HG02973 (cell line): Measurements from ENCODE around the gene AUTS2.

Source experiments
- ATAC-seq: cut with Tn5 transposase; IDR thresholded peaks from one replicate; pipeline ENCODE4 v1.9.1; 2021; ENCODE audit warnings: moderate library complexity; ENCODE audit not compliant: unreplicated experiment

Gene AUTS2

GRCh38 chr7:70432567-70433001, 834.3 kb downstream of the AUTS2 start:
- no peak for ATAC-seq

- ATAC-seq = no peak
These were observed 836.1 kb downstream of the AUTS2 start for GRCh38 chr7:70434376-70434775.

GRCh38 chr7:70434821-70435220, 836.5 kb downstream of the AUTS2 start:
- no peak for ATAC-seq

- no peak for ATAC-seq
These were observed 837.4 kb downstream of the AUTS2 start for GRCh38 chr7:70435634-70436033.

DNA sequence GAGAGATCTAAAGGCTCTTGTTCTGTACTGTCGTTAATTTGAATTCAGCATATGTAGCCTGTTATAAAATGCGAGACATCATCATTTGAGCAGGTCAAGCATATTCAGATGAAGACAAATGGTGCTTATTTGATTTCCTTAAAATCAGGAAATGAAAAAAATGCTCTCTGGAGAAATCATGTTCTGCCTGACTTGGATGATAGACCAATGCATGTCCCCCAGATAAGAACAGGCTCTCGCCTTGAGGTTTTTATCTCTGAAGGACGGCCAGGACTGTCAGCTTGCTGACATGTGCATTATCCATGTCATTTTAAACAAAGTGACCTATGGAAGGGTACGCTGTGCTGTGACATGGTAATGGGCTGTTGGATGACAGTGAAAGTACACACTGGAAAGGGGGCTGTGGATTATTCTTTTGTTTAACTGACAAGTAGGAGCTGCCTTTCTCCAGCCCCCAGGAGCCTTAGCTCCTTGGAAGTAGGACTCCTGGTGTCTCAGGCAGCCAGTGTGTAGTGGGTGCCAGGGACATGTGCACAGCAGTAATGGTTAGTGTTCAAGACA, 838.6 kb downstream of the AUTS2 start:
- no peak for ATAC-seq

DNA sequence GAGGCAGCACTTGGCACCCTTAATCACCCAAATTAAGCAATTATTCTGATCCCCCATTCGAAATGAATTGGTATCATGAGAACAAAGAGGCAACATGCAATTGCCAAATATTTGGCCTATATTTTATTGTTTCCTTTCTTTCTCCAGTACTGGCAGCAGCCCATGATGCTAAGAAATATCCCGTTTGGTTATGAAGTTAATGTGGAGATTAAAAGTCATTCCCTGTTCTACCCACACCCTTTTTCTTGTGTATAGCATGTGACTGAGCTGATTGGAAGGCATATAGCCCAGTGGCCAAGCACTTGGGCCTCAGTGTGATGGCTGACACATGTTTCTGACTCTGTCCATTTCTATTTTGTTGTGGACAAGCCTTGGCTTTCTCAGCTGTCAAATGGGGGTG, 841.4 kb downstream of the AUTS2 start:
- no peak for ATAC-seq

GRCh38 chr7:70446448-70447143, 848.3 kb downstream of the AUTS2 start:
- no peak for ATAC-seq

DNA sequence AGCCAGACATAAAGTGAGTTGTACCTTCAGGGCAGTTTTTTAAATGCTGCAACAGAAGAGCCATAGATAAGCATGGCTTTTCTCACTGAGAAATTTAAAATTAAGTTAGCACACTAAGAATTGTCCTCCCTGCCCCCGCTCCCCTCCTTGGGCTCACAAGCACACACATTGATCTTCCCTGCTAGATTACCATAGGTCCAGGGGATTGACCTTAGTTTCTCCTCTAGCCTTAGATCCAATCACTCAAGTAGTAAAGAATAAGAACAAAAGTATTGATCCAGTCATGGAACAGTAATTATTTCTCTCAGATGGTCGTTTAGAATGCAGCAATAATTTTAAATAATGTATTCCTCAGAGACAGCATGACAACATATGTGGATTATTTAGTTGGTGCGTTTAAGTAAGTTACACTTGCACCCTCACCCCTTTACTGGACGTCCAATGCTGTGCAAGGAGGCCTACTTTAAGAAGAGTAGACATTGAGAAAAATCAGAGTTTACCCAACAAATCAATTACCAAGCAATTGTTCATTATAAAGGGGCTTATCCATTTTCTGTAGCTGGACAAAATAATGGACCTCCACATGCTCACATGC, 850.1 kb downstream of the AUTS2 start:
- ATAC-seq = no peak

DNA sequence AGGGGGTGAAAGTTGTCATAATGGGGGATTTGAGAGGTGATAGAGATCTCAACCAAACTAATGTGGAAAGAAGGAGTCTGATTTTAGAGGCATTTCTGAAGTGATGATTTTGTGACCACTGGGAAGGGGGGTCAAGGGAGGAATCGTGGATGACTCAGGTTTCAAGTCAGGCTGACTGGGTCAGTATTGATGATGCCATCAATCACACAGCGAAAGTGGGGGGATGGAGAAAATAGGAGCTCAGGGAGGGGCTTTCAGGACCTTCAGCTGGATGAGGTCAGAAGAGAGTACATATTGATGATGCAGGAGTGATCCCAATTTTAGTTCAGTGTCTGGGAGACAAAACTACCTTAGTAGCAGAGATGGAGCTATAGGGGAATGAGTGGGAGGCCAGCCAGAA, 852.5 kb downstream of the AUTS2 start:
- ATAC-seq = no peak

GRCh38 chr7:70455925-70456324, 857.6 kb downstream of the AUTS2 start:
- ATAC-seq = no peak

GRCh38 chr7:70456719-70457118, 858.4 kb downstream of the AUTS2 start:
- ATAC-seq = no peak

DNA sequence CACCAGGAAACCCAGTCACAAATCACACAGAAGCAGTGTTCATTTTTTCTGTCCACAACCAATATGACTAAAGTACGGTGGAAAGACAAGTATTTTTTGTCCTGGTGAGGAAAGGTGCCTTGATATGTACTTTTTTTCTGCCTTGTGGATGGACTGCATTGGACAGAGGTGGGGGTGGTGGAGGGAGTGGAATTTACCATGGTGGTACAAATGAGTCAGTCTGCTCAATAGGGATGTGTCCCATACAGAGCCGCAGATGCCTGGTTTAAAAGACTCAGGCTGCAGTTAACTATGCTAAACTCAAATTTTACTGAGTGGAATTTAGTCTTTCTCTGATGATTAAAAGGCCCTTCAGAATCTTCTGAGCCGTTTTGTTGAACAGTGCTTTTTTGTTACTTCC, 859.2 kb downstream of the AUTS2 start:
- ATAC-seq = no peak

DNA sequence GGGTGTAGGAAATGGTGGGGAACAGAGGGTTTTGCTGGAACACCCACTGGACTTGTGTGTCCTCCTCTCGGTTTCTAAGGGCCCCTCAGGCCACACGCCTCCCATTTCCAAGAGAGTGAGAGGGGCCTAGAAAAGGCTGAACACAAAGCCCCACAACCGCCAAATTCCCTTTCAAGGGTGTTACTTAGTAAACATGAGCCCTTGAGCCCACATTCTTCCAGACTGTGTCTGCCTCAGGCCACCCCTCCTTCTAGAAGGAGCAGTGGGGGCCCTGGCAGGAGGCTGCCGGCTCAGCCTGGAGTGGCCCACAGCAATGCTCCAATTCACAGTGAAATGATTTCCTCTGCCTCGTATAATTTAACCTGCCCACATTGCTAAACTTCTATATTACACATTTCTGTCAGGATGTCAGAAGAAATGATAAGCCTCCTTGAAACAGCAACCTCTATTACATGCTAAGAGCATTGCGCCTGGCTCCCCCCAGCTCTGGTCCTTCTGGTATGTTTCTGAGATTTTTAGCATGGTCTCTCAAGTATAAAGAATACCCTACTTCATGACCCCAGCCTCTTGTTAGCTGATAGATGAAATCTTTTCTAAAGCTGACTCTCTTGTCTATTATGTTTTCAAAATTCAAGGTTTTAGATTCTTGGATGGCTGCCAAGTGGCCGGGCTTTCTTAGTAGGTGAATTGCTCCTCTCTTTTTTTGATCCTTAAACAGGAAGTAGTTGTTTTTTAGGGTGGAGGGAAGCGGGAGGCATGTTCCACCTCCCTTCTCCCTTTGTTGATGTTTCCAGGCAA, 859.8 kb downstream of the AUTS2 start:
- no peak for ATAC-seq

GRCh38 chr7:70458745-70459144, 860.5 kb downstream of the AUTS2 start:
- no peak for ATAC-seq

GRCh38 chr7:70459546-70459945, 861.3 kb downstream of the AUTS2 start:
- ATAC-seq = no peak

DNA sequence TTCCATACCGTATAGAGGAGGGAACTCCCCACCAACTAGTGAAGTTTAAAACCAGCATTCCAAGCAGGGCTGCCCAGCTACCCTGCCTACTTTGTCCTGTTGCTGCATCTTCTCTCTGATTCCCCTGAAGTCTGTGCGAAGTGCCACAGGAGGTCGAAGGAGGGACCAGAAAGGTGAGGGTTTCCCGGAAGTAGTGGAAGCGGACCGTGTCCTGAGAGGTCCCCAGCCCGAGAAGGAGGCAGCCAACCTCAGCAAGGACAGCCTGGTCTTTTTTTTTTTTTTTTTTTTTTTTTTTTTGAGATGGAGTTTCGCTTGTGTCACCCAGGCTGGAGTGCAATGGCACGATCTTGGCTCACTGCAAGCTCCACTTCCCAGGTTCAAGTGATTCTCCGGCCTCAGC, 861.8 kb downstream of the AUTS2 start:
- no peak for ATAC-seq

DNA sequence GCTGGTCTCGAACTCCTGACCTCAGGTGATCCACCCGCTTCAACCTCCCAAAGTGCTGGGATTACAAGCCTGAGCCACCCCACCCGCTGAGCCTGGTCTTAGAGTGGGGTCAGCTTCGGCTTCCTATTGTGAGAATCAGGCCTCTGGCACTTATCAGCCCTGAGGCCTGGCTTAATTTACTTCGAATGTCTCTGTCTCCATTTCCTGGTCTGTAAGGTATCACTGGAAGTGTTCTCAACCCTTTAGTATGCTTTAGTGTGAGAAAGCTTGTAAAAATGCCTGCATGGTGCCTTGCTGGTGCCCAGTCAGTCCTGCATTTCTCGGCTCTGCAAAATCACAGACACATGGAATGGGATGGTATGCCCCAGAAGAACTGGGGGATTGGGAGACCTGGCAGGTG, 862.3 kb downstream of the AUTS2 start:
- no peak for ATAC-seq

DNA sequence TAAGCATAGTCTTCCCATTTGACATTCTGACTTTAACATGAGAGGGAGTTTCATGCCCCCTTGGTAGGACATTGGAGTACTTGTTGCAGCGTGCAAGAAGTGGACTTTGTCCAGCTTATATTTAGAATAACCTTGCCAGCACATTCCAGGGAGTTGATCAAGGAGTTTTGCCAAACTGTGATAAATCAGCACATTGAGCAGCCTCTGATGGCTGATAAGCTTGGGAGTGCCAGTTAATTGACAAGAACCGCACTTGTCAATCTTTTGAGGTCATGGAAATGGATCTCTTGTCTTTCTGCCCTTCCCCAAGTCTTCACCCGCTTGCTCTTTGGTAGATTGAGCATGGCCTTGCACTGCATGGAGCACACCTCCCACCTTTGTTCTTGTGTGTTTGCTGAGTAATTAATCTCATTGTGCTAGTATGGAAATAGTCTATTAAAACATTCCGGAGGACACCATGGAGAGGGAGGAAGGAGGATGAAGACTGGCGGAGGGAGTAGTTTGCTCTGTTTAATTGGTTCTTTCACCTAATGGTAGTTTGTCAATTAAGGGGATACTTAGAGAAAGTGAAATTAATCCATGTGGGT, 865.2 kb downstream of the AUTS2 start:
- no peak for ATAC-seq

DNA sequence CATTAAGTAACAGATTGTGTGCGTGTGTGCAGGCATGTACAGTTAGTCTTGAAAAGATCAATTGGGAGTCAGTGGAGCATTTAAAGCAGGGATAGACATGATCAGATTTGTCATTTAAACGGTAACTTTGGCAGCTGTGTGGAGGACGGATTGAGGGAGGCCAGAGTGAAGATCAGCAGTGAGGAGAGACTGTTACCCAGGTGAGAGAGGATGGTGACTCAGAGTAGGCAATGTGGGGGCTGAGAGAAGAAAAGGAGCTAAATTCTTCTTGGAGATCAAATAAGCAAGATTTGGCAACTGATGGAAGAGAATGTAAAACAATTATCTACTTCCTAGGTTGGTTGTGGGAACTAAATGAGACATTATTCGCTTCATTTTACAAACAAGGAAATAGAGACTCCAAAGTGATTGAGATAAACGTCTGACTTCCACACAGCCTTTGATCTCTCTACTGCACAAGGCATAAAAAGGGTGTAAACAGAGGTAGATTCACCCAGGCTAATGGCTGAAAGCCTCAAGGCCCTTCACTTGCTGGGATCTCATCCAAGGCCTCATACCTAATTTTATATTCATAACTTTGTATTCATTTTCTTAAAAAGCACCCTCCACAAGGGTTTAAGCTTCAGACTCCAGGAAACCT, 868.6 kb downstream of the AUTS2 start:
- ATAC-seq = no peak

GRCh38 chr7:70470746-70471145, 872.5 kb downstream of the AUTS2 start:
- ATAC-seq = no peak
